Measurements from ENCODE around the gene LGI4. TPM values are rescaled to one million over a fixed set of nuclear protein-coding genes. Genes with fewer than 3 reads are reported as not detected.
"Not testable (repeated sequence)": the region's sequence is repeated elsewhere in the genome, so short reads cannot be mapped to it uniquely, and the experiment has no call there.

The LGI4 gene
- total RNA-seq, 1 experiment from 2014 or later = not detected

DNA sequence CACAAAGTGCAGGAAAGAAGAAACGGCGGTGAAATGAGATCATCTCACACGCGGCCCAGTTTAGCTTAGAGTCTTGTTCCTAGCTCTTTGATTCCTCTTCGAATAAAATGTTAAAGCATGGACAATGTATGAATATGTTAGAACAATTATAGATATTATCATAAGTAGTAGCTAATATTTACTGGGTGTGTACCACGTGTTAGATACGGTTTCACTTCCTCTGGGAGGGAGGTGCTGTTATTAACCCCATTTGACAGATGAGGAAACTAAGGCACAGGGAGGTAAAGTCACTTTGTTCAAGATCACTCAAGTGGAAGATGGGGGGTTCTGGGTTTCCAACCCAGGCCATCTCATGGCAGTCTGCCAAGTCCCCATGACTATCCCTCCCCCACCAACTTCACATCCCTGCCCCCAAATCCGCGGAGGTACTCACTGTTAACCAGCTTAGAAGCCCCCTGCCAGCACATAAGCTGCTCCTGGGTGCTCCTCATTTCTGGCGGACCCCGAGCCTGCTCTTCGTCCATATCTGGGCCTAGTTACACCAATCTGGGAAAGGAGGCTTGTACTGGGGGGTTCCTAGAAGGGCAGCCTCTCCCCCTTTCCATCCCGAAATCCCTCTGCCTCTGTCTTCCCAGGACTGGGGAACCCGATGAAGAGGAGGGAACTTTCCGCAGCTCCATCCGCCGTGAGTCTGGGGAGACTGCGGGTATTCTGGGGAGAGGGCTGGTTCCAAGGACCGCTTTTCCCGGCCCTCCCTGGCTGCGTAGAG lies 7.2 kb upstream of the LGI4 start:
- DNase-seq (ENCODE audit: low read depth) = no peak

DNA sequence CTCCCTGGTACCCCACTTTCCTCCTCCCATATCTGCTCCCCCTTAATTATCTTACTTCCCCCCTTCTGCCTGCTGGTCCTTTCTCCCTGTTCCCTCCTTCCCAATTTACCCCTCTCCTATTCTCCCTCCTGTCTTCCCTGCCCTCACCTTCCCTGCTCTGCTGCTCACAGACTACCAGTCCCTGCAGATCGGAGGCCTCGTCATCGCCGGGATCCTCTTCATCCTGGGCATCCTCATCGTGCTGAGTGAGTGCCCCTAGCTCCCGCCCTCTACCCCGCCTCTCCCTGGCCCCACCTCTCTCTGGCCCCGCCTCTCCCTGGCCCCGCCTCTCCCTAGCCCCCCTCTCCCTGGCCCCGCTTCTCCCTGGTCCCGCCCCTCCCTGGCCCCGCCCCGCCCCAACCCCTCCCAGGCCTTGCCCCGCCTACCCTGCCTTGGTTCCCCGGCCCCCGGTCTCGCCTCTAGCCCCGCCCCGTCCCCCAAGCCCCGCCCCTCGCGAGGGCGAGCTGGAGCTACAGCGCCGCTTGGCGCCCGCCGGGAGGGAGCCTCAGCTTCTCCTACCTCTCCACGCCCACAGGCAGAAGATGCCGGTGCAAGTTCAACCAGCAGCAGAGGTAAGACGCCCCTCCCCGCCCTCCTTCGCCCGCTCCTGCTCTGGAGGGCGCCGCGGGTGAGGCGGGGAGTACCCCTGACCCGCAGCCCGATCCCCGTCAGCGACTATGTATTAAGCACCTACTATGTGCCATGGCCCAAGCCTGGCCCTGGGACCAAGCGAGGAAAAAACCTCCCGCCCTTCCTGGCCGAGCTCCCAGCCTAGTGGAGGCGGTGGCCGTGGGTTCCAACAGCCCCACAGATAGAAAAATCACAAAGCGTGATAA lies 6.3 kb upstream of the LGI4 start:
- DNase-seq (ENCODE audit: low read depth) = peak; percentile 94

DNA sequence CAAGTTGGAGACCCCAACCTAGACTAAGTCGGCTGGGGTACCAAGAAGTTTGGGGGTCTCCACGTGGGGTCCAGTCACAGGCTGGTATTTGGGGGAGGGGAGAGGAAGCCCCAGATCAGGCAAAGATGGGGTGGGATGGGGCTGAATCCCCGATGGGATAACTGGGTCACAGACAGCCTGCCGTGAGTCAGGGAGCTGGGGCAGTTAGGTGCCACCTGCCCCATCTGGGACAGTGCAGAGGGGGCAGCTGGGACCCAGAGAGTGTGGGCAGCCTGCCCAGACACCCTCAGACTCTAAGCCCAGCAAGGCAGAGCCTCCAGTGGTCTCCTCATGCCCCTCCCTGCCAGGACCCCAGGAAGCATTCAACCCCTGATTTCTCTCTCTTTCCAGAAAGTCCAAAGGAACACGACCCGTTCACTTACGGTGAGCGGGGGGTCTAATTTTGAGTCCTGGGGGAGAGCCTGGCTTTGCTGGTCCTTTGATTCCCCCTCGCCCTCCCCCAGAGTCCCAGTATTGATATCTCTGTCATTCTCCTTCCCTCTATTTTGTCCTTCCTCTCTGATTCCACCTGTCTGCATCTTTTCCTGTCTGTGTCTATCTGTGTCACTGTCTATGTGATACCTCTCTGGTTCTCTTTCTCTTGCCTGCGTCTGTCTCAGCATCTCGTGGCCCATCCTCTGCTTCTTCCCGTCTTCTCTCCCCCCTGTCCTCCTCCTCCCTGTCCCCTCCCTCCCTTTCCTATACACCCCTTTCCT lies 5.5 kb upstream of the LGI4 start:
- DNase-seq (ENCODE audit: low read depth) = no peak

DNA sequence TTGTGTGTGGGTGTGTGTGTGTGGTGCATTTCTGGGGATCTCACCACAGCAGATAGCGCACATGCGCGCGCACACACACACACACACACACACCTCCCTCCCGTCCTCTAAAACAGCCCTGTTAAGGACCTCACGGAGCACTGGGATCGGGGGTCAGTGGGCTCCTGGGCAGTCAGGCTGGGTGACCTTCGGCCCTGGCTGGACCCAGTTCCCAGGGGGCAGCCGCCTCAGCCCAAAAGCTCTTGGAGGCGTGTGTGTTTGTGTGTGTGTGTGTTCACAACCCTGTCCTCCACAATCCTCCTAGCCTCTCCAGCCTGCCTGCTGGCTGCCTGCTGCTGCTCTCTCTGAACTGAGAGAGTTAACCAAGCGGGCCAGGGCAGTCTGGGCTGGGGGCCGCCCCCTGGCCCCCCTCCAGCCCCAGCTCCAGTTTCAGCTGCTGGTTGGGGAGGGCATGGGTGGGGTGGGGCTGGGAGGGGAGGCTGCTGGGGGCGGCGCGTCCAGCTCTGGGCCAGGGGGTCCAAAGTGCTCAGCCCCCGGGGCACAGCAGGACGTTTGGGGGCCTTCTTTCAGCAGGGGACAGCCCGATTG lies 3.5 kb upstream of the LGI4 start, which contains the start of gene FXYD1:
FXYD1 (plus strand) TSS at position 520 of the 588 bp plus-strand sequence. CDS start 1,256 bp downstream, outside the sequence.
- DNase-seq (ENCODE audit: low read depth) = no peak

DNA sequence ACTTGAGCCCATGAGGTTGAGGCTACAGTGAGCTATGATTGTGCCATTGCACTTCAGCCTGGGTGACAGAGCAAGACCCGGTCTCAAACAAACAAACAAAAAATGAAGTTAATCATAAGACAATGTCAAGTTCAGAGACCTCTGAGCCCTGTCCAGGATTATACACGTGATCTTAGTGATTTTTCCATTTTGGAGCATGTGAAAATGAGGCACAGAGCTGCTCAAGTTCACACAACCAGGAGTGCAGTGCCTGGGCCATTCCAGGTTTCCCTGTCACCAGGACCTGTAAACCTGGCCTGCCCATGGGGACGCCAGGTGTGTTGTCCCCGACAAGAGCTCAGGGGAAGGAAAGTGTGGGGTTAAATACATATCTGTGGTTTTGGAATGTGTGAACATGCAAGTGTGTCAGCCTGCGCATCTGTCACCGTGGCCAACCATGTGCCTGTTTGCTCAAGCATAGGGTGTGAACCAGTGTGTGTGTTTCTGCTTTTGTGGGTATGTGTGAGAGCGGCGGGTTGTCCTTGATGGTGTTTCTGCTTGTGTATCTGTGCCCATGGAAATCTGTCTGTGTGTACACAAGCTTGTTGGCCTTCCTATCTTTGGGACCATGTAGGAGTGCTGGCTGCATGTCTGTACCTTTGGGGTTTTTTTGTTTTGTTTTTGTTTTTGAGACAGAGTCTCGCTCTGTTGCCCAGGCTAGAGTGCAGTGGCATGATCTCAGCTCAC lies 2.3 kb upstream of the LGI4 start:
- DNase-seq (ENCODE audit: low read depth) = no peak

DNA sequence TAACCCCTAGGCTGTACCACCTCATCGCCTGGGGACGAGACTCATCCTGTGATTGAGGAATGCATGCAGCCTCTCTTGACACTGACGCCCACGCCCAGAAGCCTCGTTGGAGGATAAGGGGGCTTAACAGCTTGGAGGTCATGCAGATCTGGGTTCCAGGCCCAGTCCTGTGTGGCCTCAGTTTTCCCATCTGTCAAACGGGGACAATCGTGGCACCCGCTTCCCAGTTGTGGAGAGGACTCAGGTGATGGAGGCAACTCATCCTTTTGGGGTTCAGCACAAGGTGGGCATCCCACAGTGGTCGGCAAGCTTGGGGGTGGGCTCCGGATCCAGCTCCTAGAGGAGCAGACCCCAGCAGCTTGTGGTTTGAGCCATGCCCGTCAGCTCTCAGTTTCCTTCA lies 1.4 kb upstream of the LGI4 start:
- no peak for DNase-seq (ENCODE audit: low read depth)

DNA sequence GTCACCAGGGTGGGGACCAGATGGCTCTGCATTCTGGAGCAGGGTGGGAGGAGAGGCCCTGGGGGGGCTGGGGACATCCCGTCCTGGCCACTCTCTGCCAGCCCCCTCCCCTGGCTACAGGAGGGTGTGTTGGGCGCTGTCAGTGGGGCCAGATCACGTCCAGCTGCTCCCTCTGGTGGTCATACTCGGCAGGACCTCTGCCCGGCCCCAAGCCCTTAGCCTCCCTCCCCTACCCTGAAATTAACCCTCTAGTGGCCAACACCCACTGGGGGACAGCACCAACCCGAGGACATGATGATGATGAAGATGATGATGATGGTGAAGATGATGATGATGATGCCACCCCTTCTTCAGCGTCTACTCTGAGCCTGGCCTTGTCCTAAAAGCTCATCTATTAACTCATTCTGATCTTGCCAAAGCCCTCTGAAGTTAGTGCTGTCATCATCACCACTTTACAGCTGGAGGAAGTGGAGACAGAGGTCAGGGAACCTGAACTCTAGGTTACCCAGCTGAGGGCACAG lies 590 bp upstream of the LGI4 start:
- DNase-seq (ENCODE audit: low read depth) = peak; percentile 73

DNA sequence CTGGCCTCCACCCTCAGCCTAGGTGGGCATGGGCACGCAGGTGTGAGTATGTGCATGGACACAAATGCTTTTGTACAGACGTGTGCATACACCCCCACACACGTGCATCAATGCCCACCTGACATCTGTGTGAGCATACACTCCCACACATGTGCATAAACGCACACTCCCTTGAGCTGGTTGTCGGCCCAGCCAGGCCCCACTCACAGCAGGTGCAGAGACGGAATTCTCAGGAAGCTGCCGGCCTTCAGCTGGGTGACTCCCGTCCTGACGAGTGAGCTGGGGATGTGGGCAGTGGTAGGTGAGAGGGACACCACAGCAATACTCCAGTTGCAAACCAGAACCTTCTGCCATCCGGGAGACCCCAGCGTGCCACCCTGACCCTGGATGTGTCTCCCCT lies 1.0 kb downstream of the LGI4 start:
- DNase-seq (ENCODE audit: low read depth) = no peak

DNA sequence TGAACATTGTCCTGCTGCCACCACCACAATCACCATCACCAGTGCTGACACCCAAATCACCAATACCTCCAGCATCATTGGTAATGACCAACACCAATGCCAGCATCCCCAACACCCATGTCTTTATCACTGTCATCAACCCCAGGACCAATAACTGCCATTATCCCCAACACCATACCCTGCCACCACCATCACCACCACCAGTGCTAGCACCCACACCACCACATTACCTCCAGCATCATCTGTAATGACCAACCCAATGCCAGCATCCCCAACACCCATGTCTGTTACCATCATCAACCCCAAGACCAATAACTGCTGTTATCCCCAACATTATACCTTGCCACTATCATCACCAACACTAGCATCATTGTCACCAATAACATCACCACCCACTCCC lies 2.6 kb downstream of the LGI4 start:
- no peak for DNase-seq (ENCODE audit: low read depth)

DNA sequence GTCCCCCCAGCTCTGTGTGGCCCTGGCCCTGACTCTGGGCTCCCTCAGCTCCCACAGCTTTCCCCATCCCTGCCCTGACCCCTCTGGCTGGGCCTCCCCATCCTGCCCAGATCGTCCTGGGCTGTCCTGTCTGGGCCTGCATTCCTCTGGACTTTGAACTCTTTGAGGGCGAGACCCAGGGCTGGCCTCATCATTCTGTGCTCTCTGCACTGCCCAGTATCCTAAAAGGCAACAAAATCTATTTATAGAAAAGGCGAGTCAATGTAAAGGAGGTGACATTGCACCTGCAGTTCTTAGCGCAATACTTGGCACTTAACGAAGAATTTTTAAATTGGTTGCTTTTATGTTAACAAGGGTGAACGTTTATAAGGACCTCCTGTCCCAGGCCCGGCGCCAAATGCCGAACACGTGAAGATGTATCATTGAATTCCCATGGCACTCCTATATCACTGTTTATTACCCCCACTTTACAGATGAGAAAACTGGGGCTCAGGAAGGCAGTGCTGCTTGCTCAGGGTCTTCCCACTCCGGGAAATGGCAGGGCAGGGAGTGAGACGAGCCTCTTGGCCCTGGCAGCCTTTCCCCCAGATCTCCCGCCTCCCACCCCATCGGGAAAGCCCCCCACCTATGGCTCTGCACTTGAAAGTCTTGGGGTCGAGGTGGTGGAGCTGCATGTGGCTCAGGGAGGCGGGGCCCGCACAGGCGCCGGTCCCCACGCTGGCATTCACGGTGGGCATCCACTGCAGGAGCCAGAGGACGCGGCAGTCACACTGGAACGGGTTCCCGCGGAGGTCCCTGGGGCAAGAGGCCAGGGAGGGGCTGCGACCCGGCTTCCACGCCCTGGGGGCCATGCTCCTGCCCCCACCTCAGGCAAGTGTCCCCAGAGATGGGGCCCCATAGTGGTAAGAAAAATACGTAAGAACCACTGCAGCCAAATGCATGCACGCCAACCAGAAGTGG lies 3.8 kb downstream of the LGI4 start:
- DNase-seq (ENCODE audit: low read depth) = no peak

DNA sequence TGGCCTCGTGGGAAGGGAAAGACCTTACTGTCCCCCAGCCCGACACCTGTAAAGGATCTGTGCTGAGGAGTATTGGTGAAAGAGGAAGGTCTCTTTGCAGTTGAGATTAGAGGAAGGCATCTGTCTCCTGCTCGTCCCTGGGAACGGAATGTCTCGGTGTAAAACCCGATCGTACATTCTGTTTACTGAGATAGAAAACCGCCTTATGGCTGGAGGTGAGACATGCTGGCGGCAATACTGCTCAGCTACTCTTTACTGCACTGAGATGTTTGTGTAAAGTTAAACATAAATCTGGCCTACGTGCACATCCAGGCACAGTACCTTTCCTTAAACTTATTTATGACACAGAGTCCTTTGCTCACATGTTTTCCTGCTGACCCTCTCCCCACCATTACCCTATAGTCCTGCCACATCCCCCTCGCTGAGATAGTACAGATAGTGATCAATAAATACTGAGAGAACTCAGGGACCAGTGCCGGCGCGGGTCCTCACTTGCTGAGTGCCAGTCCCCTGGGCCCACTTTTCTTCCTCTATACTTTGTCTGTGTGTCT lies 5.1 kb downstream of the LGI4 start:
- not testable (repeated sequence) for DNase-seq (ENCODE audit: low read depth)

DNA sequence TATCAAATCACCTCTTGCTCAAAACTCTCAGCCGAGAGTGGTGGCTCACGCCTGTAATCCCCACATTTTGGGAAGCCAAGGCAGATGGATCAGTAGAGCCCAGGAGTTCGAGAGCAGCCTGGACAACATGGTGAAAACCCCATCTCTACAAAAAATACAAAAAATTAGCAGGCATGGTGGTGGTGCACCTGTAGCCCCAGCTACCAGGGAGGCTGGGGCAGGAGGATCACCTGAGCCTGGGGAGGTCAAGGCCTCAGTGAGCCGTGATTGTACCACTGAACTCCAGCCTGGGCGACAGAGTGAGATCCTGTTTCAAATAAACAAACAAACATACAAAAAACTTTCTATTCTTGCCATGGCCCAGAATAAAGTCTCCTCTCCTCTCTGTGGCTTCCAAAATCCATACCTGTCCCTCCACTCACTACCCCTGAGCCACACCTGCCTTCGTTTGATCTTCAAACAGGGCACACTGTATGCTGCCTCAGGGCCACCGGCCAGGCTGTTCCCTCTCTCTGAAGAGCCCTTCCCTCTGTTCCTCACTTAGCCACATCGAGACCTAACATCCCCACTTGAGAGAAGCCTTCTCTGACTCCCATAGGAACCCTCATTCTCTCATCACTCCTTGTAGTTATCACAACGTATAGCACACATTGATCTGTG lies 6.3 kb downstream of the LGI4 start:
- DNase-seq (ENCODE audit: low read depth) = no peak

DNA sequence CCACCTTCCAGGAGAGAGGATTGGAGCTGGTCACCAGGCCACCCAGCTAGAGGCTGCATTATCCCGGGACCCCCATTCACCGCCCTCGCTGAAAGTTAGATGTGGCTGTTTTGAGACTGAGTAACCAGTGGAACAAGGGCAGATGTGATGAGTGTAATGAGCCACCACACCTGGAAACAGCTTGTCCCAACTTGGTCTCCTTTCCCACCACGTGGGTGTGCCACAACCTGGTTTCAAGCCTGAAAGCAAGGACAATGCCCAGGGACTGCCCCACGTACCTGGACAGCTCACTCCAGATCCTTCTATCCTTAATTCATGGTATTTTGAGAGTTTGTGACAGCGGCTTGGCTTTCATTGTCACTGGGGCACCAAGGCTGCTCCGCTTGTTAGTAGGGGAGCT lies 7.0 kb downstream of the LGI4 start:
- no peak for DNase-seq (ENCODE audit: low read depth)

DNA sequence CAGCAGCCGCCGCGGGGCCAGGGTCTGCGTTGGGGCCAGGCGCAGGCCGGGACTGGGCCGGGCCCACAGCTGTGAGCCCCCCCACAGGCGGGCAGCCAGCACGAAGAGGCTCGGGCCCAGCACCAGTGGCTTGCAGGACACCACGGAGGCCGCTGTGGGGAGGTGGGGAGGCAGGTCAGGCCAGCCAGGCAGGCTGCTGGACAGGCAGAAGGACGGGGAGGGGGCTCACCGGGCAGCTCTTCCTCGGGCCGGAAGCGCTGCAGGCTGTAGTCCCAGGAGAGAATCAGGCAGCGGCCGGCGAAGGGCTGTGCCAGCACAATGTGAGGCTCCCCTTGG lies 8.3 kb downstream of the LGI4 start:
- DNase-seq (ENCODE audit: low read depth) = no peak

DNA sequence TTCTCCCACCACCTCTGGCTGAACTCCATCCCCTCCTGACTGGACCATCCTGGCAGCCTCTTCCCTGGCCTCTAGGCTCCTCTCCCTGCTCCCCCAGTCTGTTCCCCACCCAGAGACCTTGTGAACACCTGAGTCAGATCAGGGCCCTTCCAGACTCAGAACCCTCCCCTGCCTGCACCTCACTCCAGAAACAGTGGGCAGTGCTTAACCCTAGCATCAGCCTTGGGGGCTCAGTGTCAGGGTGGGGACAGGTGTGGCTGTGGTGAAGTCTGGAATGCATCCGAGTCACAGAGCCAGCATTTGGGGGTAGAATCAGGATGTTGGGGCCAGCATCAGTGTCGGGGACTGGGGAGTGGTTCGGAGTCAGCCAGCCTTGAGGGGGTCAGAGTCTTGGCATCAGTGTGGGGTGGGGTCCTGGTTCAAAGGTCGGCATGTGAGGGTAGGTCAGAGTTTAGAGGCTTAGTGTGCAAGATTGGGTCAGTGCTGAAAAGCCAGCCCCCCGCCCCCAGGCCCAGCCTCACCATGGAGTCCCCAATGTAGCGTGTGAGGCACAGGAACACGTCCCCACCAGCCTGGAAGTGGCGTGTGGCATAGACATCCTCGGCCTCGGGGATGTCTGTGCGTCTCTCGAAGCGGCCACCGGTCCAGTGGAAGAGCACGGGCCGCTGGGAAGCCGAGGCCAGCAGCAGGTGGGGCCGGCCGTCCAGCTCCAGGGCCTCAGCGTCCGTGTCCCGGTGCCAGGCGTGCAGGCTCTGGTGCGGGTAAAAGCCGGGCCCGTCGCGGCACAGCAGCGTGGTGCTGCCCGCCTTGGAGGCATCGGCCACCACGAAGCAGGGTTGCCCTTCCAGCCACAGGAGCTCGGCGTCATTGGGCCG lies 8.9 kb downstream of the LGI4 start:
- DNase-seq (ENCODE audit: low read depth) = no peak

DNA sequence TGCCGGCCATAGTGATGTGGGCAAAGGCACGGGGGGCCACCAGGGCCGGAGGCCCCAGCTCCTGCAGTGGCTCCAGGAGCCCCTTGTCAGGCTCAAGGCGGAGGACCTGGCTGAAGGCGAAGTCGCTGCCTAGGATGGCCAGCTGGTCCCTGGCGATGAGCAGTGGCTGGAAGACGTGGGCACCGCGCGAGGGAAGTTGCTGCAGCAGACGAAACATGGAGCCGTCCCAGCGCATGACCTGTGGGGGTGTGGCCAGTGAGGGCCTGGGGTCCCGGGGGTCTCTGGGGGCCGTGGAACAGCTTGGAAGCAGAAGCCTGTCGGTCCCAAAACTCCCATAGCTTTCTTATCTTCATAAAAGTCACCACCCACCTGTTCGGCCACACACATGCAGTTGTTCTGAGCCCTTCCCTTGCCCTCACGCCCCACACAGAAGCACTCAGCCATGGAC lies 9.6 kb downstream of the LGI4 start:
- DNase-seq (ENCODE audit: low read depth) = no peak

DNA sequence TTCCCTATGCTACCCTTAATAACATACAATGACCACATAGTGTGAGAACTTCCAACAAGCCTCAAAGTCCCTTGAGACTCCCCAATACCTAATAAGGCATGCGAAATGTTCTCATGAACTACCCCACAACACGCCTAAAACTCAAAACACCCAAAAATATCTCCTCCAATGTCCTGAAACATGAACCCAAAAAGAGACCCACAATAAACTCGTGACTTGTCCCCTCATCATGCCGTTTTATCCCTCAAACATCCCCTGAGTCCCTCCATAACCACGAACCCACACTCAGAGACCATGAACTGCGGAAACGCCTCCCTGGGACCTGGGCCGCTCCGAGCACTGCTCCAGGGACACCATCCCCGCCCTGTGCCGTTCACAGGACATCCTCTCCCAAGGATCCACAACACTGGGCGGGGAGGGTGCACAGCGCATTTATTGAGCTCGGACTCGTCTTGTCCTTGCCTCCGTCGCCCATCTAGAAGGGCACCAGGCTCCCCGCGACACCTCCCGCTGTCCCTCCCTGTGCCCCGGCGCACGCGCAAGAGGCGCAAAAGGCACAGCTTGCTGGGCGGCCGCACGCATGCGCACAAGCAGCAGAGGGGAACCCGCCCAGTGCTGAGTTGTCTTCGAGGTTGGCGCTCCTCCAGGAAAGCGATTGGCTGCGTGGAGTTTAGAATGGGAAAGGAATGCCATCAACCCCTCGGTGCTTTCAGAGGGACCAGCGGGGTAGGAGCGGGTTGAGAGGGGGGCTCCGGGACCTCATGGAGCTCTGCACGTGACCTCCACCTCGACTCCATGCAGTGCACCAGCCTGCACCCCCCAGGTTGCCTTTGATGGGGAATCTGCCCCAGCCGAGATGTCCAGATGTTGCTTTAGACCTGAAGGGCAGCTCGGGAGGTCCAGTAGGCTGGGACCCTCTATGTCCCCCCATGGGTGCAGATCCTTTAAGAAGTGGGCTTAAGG lies 10.5 kb downstream of the LGI4 start:
- peak; percentile 96 for DNase-seq (ENCODE audit: low read depth)
